GM21360 (cell line): ENCODE measurements around the gene MRGPRF.

Source experiments
- ATAC-seq: cut with Tn5 transposase; IDR thresholded peaks from one replicate; pipeline ENCODE4 v1.9.1; 2021; ENCODE audit warnings: mild to moderate bottlenecking, moderate library complexity; ENCODE audit not compliant: unreplicated experiment

The MRGPRF gene

GRCh38 chr11:69024509-69024908 lies 11.5 kb upstream of the MRGPRF start:
- no peak for ATAC-seq

- no peak for ATAC-seq
Measured at GRCh38 chr11:69022260-69022659, 9.2 kb upstream of the MRGPRF start.

GRCh38 chr11:69018924-69019323 lies 5.9 kb upstream of the MRGPRF start:
- no peak for ATAC-seq

GRCh38 chr11:69017951-69018350 lies 4.9 kb upstream of the MRGPRF start:
- ATAC-seq = no peak

GRCh38 chr11:69014898-69015549 lies 2.0 kb upstream of the MRGPRF start:
- no peak for ATAC-seq

GRCh38 chr11:69014084-69014851 lies 1.2 kb upstream of the MRGPRF start:
- no peak for ATAC-seq

DNA sequence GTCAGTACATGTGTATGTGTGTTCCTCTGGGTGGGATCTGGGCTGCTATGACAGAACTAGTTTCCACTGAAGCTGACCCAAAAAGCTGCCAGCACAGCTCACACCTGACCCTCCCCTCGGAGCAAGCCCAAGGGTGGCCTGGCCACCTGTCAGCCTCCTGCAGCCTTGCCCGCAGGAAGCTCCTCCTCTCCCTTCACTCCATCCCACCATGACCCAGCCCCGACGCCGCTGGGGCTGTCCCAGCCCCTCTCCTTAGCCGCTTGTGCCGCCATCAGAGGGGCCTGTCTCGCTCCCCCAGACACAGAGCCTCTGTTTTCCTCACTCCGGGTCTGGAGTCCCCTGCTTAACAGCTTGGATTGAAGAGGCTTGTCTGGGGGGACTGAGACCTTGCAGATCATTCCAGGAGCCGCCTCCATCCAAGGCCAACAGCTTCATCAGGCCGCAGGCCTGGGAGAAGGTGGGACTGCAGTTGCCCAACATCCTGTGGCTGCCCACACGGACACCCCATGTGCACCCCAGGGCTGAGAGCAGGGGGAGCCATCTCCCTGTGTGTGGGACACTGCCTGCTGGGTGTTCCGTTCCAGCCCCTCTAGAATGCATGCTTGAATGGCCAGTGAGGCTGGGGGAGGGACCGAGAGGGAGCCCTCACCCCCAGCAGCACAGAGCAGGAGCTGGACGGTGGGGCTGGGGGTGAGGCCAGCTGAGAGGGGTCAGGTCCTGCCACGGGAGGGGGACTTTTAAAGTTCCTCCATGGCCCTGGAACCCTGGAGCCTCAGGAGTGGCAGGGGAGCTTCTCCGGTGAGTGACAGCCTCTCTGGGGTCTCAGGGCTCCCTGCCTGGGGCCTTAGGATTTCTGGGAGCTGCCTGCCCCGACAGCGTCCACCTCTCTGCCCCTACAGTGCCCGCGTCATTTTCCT lies 696 bp downstream of the MRGPRF start:
- ATAC-seq = no peak

DNA sequence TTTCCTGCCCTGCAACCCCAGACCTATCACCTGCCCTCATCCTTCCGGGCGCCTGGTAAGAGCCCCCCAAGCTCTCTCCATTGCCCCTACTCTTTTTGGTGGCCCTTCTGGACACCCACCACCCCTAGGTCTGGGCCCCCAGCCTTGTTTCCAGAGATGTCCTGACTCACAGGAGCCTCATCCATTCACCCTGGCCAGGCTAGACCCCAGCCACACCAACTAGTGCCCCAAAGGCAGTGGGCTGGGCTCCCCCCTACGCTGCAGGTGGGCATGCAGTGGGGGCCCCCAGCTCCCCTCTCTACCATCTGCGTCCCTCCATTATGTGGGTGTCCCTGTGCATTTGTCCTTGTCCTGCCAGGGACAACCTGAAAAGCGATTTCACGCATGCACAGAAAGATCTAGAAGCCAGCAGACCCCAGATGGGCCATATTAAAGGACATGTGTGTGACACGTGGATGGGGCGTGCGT lies 1.4 kb downstream of the MRGPRF start:
- no peak for ATAC-seq

DNA sequence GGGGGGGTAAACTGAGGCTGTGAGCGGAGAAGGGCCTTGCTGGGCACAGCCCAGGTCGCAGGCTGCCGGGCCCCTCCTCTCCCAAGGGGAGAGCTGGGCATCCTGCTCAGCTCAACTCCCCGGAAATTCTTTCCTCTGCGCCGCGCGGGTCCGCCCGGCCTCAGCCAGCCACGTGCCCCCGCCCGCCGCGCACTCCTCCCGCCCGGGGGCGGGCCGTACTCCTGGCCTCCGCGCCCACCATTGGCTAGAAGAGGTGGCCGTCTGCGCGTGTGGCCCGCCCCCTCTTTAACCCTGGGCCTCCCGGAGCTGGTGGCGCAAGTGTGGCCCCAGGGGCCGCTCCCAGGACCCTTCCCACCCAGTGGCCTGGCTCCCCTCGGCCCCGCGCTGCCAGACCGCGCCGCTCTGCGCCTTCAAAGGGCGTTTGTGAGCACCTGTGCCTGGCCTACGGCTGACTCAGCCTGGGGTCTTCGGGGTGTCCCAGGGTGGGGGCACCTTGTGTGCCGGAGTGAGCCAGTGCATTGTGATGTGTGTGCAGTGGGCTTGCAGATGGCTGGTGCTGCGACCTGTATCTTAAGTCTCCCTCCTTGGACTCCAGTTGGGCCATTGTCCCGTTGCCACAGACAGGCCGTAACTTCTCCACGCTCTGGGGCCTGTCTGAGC lies 2.0 kb downstream of the MRGPRF start:
- ATAC-seq = no peak

- no peak for ATAC-seq
Measured at GRCh38 chr11:69010361-69010891, 2.6 kb downstream of the MRGPRF start.

DNA sequence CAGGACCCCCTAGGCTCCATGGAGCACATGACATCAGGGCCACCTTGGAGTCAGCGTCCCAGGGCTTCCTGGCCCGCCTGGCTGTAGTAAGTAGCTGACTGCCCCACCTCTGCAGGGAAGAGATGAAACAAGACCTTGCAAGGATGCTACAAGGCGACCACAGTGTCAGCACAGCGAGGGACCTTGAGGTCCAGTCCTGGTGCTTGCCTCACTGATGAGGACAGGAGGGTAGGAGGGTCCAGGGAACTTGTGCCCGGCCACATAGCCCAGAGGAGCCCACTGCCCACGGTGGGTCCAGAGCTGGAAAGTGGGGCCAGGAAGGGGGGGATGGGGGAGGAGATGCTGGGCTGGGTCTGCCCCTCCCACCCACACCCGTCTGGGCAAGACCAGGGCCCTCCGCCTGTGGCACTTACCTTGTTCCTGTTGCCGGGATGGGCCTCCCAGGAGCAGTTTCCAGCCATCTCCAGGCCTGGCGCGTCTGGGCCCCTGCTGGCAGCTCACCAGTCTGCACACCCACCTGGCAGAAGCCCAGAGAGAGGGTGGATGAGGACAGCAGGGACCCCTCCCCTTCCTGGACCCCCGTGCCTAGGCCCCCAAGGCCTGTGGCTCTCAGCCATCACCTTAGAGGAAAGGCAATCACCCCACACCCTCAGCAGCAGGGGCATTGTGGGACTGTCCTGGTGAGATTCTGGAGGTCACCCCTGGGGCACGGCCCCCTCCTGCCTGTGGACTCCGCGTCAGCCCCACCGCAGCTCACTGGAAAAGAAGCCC lies 3.4 kb downstream of the MRGPRF start:
- no peak for ATAC-seq

GRCh38 chr11:69008737-69009440 lies 4.2 kb downstream of the MRGPRF start:
- no peak for ATAC-seq

DNA sequence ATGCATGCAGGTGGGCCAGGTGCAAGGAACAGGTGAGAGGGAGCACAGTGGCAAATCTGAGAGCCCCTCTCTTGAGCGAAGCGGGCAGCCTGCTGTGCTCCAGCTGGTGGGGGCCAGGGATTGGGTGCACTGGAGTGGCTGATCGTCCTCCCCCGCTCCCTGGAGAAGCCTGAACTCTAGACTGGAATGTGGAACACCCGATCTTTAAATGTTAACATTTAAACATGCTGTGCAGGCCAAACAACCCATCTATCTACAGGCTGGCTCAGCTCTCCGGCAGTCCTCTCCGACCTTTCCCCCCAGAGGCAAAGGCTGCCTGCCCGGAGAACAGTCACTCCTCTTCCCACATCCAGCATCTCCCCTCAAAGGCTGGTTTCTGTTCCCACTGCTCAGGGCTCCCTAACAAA lies 5.1 kb downstream of the MRGPRF start:
- no peak for ATAC-seq

DNA sequence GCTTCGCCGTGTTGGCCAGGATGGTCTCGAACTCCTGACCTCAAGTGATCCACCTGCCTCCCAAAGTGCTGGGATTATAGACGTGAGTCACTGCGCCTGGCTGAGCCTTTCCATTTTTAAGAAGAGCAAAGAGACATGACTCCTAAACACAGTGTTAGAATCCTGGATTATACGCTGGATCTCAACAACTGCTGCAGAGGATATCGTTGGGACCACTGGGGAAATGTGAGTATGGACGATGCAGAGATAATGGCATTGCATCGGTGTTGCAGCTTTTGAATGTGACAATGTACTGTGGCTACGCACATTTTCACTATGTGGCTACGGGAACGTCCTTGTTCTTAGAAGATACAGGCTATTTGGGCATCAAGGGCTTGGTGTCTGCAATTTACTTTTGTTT lies 6.2 kb downstream of the MRGPRF start:
- ATAC-seq = no peak

DNA sequence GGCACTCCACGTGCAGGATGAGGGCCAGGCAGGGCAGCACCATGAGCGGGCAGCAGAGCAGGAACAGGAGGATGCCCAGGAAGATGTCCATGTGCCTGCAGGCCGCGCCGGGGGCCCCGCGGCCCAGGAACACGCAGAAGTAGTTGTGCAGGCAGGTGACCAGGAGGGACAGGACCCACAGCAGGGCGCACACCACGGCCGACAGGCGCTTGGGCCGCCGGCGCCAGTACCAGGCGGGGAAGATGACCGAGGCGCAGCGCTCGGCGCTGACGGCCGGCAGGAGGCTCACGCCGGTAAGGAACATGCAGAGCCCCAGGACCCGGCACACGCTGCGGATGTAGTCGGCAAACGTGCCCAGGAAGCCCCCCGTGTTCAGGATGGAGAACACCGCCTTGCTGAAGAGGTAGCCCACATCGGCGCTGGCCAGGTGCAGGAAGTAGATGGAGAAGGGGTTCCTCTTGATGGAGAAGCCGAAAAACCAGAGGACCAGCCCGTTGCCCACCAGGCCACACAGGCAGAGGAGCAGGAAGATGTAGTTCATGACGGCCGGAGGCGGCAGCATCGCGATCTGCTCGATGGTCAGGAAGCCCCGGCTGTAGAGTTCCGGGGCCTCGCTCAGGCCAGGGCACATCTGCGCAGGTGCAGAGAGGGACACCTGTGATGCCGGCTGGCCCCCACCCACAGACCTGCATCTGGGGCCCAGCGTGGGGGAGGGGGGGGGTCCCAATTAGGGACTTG lies 7.2 kb downstream of the MRGPRF start:
- ATAC-seq = no peak

- ATAC-seq = no peak
Measured at GRCh38 chr11:69005183-69005630, 7.8 kb downstream of the MRGPRF start.

- ATAC-seq = no peak
Measured at GRCh38 chr11:69004411-69005182, 8.4 kb downstream of the MRGPRF start.

DNA sequence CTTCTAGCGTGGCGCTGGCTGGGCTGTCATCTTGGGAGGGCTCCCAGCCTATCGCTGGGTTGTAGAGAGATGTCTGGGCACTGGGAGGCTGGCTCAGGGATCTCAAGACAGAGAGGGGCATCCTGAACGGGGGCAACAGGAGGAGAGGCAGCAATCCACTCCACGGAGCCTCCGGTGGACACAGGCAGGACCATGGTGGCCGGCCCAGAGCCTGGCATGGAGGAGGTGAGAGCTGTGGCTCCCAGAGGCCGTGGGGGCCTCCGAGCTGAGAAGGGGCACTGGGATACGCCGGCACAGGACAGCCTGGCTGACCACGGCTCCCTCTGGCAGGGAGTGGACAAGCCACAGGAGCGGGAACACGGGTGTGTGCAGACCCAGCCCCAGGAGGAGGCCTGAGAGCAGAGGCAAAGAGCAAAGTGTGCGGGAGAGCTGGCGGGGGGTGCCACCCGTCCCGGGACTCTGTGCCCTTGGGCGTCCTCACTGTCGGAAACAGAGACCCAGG lies 9.1 kb downstream of the MRGPRF start:
- no peak for ATAC-seq
